Suprapubic skin (tissue), 3 donors: ENCODE data around the gene DMRTC2.

Experiments
- CTCF ChIP-seq, 2 donors: fragments of 200-600 bp in 1 of 2; fragments of 450-650 bp in 1 of 2; sonication (generic) in 1 of 2; IDR thresholded peaks; one replicate each; pipeline ENCODE4 v1.5.1; 2016 to 2019; ENCODE audit warnings: antibody characterized with exemption in 2 of 2, mild to moderate bottlenecking in 1 of 2, moderate library complexity in 1 of 2
- EP300 ChIP-seq: sonication (generic); formaldehyde crosslinking; IDR thresholded peaks from one replicate; pipeline ENCODE4 v1.6.1; 2017; ENCODE audit warnings: antibody characterized with exemption
- POLR2A ChIP-seq, 2 donors: fragments of 450-650 bp; IDR thresholded peaks; one replicate each; pipeline ENCODE4 v1.6.1; 2017; ENCODE audit warnings: antibody characterized with exemption in 2 of 2, mild to moderate bottlenecking in 2 of 2, moderate library complexity in 2 of 2

GRCh38 chr19:41843371-41843770 is 1.5 kb upstream of the DMRTC2 start:
- TF ChIP-seq CTCF (IDR thresholded peaks at IDR 0.05) (no peak), POLR2A (IDR thresholded peaks at IDR 0.05) (no peak), EP300 (no peak)
